GM11168 (cell line): ENCODE measurements around the gene TREM2.
"Not testable (repeated sequence)": the region's sequence is repeated elsewhere in the genome, so short reads cannot be mapped to it uniquely, and the experiment has no call there.

Source experiments
- in situ Hi-C: fragments of 300-500 bp; cut with MboI; formaldehyde crosslinking; loops from one replicate; pipeline ENCODE4 v1.12.0; 2022; ENCODE audit warnings: low sequenced_read_pairs; ENCODE audit not compliant: unreplicated experiment

Gene TREM2

DNA sequence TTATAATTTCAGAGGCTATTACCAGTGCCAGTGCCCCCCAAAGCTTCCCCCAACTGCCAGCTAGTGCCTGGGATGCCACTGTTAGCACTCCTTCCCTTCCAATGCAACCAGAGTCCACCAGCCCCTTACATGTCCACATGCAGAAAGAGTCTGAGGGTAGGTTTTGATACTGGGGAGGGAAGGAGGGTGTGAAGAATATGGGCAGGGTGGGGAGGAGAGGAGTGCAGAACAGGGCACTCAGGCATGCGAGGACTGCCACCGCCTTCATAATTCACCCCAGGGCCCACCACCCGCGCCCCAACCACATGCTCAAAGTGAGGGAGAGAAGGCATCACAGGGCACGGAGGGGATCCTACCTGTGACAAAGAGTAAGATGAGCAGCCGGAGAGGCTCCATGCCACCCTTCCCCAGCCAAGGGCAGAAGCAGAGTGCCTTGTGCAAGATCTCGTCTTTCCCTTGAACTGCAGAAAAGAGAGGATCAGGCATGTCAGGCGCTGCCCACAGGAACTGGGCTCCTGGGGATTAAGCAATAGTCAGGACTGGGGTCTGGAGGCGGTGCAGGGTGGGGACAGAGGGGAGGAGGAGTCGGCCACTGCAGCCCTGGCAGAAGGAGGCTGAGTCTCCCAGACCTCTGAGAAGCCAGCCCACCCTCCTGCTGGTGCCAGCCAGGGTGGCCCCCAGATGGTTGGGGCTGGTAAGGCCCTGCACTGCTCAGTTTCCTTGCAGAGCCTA lies at the start of gene TREM2:
TSS of gene TREM2 (minus strand) at position 430 of the 732 bp plus-strand sequence. CDS start at position 396, 34 bp downstream.
- in situ Hi-C loops, result no loop called here

DNA sequence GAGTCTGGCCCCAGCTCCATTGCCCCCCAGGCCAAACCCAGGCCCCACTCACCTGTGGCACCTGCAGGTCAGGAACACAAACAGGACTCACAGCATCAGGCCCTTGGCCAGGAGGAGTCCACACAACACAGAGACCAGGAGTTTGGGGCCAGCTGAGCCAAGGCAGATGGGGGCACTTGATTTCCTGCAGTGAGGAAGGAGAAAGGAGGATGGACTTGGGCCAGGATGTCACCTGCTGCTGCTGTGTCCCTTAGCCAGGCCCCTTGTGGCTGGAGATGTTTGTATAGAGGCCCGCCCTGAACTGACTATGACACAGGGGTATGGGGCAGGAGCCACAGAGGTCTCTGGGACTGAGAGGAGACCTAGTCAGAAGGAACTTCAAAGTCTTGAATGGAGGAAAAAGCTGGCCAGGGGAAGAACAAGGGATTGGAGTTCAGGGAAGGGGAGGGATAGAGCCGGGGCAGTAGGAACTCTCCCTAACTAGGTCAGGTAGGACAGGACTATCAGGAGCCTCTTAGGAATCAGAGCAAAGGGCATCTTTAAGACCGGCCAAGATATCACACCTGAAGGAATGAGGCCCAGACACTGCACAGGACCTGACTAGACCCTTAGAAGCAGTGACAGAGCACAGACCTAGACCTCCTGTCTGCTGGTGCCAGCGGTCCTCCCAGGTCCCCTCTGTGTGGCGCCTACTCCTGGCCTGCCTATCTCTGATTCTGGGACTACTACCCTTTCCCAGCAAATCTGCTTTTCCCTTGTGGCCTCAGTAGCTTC lies 46.8 kb upstream of the TREM2 start:
- in situ Hi-C loops, result no loop called here

DNA sequence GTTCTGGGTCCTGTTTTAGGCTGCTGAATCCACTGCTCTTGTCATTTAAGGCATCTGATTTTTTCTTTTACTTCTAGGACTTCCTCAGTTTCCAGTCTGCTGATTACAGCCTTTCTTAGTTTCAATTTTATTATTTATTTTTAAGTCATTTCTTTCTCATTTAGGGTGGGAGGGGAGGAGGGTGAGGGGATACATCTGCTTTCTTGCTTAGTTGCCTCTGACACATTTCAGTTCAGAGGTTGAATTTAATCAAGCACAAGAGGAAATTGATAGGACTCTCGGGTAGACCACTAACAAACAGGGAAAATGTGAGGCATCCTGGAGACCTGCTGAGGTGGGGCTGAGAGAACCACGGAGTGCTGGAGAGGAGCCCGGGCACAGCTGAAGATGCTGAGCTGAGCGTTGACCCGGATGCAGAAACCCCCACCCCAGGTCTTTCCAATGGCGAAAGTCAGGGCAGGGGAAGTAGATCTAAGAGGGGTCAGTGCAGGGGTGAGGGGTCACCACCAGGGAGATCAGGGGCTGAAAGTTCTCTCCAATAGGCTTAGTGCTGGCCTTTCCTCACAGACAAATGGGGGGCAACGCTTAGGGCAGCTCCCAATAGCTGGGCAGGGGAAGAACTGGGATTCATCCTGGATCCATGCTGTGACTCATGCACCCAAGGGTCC lies 45.7 kb upstream of the TREM2 start:
- in situ Hi-C loops, result no loop called here

DNA sequence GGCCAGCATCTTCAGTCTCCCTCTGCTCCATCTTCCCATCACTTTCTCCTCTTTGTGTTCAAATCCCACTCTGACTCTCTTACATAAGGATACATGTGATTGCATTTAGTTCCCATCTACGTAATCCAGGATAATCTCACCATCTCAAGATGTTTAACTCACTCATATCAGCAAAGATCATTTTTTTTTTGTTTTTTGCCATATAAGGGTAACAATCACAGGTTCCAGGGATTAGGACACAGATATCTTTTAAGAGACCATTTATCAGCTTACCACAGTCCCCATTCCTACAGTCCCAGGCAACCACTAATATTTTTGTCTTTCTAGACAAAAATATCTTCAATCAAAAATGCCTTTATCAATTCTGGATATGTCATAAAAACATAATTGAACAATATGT lies 41.2 kb upstream of the TREM2 start:
- in situ Hi-C loops, result no loop called here

DNA sequence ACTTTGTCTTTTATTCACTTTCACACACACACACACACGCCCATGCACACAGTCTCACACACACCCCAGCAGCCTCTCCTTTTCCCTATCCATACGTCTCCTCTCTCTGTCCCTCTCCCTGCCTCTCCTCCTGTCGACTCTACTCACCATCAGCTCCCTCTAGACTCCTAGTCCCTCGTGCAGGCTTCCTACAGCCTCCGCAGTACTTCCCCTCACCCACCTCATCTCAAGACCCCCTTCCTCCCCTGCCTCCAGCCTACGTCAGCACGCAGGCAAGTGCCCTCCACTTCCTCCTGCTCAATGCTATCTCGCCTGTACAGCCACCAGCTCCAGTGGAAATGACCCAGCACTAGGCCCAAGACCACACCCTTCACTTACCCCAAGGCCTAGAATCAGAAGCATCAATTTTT lies 38.9 kb upstream of the TREM2 start:
- in situ Hi-C loops, result no loop called here

DNA sequence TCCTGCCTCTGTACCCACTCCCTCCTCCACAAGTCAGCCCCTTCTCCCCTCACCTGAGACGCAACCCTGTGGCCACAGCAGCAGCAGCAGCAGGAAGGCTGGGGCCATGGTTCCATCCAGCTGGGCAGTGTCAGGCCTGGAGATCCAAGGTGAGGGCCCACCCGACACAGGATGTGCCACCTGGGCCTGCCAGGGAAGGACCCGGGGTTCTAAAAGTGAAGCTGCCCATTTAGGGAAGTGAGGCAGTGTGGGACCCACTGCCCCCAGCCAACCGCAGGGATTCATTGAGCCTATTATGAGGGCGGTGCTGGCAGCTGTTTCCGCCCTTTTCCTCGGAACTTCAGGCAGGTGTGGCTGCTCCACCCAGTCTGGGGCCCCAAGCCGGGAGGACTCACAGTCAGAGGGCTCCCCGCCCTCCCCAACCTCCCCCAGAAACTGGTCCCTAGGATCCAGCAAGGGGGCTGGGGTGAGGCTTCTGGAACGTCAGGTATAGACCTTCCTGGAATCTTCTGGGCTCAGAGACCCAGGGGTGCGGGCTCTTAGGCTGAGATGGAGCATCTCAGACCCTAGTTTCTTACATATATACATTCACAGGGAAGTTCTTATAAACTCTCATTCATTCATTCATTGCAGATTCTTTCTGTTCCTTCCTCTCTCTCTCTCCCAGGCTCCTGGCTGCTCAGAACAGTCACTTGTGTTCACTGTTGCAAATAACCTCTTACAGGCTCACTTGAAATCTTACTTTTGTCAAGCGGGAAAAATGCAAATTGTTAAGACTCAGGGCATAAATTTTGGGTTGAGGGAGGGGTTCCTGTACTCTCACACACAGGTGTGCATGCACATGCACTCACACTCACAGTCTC lies 38.2 kb upstream of the TREM2 start, which contains the start of gene TREML2:
TSS of gene TREML2 (minus strand) at position 249 of the 863 bp plus-strand sequence. CDS start at position 108, 141 bp downstream.
- in situ Hi-C loops, result no loop called here

DNA sequence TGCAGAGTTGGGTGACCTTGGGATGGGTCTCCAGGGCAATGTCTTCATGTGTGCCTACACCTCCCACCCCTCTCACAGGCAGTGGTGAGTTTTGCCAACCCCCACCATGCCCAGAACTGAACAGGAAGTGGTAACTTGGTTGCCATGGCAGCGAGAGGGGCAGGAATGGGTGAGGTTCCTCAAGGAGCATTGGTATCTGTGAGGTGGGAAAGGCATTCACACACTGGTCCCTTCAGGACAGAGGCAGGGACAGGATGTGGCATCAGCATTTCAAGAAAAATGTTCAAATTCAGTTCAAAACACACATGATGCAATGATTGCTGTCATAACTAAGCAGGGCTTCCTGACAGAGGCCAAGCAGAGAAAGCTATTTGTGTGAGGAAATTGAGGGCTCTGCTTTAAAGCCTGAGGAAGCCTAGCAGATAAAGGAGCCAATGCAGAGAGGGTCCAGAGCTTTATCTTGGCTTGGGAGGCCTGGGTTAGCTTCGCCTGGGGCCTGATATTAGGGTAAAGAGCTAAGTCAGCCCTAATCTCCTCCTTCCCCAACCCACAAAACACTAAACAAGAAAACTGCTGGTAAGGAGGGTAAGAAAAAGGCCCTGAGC lies 37.5 kb upstream of the TREM2 start:
- in situ Hi-C loops, result no loop called here

DNA sequence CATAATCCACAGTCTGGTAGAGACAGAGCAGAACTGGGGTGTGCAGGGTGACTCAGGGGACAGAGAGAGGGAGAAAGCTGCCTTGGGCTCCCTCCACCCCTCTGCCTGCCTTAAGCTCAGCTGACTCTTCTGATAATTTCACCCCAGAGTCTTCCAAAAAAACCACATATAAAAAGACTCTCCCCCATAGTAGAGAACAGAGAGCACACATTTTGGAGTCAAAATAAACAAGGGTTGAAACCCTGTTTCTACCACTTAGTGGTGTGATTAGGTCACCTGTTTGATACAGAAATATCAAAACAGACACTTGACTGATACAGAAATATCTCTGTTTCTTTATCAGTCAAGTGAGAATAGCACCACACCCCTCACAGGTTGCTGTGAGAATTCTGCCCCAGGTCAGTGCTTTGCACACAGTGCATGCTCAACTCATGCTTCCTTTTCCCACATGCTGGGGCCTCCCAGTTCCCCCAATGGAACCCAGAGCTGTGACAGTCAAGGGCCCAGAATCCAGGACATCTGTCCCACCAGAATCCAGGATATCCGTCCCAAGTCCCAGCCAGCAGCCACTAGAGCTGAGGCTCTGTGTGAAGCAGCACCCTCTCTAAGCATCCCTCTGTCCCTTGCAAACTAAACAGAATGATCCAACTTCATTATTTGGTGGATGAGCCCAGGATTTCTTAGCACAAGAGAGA lies 36.8 kb upstream of the TREM2 start:
- in situ Hi-C loops, result no loop called here

DNA sequence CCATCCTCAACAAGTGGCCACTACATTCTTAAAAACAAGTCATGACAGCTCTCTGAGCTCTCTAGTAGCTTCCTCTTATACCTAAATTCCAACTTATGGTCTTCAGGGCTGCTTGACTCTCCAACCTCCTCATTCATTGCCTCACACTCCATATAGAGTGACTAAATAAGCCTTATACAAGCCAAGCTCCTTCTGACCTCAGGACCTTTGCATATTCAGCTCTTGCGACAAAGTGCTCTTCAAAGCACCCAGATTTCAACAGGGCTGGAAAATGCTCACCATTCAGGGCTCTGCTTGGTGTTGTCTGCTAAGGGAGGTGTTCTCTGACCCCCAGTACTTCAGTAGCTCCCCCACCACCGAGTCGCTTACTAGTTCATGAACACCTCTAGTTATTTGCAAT lies 34.3 kb upstream of the TREM2 start:
- in situ Hi-C loops, result no loop called here

DNA sequence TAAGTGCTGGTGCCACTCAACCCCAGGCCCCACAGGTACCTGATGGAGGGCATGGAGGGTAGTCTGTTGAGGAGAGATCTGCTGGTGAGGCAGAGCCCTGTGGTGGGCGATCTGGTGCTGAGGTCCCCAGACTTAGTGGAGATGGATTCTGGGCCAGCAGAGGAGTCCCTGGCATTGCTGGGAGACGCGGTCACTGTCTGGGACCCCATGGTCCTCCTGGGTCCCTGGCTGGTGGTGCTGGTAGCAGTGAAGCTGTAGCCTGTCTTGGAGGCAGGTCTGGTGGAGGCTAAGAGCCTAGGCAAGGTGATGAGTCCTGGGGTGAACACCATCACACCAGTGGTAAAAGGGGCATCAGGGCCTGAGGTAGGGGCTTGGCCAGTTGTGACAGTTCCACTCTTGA lies 31.5 kb upstream of the TREM2 start:
- in situ Hi-C loops, result no loop called here

DNA sequence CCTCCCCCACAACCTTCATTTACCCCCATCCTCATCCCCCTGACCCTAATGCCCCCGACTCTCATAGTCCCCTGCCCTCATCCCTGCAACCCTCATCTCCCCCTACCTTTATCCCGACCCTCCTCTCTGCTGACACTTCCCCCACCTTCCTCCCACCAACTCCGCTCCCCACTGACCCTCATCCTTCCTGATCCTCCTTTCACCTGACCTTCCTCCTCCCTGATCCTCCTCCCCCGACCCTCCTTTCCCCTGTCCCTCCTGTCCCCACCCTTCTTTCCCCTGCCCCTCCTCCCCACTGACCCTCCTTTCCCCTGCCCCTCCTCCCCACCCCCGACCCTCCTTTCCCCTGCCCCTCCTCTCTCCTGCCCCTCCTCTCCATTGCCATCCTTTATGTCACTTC lies 31.0 kb upstream of the TREM2 start:
- in situ Hi-C loops, result no loop called here

DNA sequence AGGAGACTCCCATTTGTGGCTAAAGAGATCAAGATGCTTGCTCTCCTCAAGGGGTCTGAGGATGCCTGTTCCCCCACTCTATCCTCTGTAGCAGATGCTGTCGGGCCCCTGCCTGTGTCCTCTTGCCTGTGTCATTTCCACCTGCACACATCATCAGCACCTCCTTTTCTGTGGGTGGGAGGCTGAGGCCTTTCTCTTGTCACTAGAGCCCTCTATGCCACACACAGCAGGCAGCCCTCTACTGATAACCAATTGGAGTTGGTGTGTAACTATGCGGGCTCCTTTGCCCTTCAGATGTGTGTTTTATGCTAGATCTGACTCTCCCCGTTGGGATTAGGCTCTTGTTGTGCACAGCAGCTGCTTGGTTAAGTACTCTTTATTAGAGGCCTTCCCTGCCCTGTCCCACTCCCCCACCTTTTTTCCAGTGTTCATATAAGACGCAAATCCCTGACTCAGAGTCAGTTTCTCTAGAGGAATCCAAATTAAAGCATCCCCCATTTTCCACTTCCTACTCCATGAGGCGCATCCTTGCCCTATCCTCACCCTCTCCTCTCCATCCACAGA lies 30.3 kb upstream of the TREM2 start:
- in situ Hi-C loops, result no loop called here

DNA sequence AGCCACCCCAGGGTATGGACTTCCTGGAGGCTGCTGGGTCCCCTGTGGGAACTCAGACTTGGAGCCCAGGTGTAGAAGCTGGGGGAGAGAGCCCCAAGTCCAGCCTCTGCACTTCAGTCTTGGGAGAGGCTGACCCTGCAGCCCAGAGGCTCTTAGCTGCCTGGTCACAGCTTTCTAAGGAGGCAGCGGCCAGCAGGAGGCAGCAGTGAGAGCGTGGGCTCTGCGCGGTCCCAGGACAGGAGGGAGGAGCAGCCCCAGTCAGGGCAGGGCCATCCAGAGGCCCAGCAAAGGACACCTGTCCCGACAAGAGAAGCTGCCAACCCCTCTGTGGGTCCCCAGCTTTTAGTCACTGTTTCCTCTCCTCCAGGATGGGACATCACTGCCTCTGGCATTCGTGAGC lies 28.7 kb upstream of the TREM2 start:
- in situ Hi-C loops, result no loop called here

DNA sequence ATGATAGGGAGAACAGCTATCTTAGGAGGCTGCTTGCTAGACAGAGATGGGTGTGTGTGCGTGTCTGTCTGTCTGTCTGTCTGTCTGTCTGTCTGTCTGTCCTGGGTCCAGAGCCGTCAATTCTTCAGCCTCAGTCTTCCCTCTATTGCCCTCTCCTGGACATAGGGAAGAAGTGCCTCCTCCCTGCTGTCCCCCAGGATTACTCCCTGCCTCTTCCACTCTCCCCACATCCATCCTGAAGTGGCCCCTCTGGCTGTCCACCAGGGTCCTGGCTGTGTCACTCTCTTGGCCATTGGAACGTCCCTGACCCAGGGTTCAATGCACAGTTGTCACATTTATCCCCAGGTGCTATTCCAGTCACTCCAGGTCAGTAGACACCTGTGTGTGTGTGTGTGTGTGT lies 27.9 kb upstream of the TREM2 start:
- in situ Hi-C loops, result no loop called here

DNA sequence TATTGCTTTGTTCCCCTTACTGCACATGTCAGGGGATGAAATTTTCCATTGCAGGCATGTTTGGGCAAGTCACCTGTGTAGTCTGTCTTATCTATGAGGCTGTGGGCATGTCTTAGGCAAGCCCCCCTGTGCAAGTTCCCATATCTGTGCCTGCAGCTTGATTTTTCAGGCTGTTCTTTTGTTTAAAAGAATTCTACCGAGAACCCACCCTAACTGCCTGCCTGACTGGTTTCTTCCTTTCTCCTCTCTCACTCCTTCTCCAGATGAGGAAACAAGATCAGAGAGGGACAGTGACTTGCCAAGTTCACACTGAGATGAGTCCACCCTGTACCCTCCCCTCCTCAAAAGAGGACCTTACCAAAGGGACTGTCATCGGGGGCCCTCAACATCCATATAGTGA lies 27.1 kb upstream of the TREM2 start:
- in situ Hi-C loops, result no loop called here

DNA sequence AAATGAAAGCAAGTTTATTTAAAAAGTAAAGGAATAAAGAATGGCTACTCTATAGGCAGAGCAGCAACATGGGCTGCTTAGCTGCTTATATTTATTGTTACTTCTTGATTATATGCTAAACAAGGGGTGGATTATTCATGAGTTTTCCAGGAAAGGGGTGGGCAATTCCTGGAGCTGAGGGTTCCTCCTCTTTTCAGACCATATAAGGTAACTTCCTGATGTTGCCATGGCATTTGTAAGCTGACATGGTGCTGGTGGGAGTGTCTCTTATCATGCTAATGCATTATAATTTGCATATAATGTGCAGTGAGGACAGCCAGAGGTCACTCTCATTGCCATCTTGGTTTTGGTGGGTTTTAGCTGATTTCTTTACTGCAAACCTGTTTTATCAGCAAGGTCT lies 26.1 kb upstream of the TREM2 start:
- in situ Hi-C loops, result not testable (repeated sequence)

DNA sequence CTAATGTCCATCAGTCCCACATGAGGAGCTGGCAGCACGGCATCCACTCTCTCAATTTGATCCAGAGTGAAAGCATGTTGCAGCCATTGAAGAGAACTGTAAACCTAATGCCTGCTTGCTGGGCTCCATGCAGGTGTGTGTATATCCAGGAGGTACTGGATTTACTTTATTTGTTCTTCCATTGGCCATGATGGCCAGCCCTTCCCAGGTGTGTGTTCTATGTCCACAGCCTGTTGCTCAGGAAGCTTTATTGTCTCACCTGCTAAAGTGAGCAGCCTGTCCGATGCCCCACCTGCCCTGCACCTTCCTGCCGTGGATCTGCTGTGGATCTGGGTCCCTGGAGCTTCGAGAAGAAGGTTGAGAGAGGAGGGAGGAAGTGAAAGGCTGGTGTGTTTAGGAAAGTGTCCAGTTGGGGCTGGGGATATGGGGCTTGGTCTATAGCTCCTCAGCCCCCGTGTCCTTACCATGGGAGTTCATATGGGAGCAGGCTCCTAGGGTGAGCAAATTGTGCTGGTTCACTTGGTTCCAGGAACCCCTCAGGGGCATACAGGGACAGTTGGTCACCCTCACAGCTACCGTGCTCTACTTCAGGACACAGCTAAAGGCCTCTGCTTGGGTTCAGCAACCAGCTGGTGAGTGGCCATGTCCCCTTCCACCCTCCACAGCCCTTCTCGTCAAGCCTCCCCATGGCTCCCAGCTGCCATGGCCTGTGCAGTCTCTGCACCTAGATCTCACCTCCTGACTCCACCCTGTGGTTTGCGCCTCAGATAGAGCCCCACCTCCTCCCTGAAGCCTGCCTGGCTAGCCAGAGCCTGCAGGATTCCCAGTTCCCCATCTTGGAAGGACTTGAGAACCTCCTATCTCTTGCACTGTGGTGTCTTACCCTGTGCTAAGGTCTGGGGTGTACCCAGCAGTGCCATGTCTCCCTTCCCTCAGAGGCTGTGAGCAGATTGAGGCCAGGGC lies 25.3 kb upstream of the TREM2 start:
- in situ Hi-C loops, result no loop called here

DNA sequence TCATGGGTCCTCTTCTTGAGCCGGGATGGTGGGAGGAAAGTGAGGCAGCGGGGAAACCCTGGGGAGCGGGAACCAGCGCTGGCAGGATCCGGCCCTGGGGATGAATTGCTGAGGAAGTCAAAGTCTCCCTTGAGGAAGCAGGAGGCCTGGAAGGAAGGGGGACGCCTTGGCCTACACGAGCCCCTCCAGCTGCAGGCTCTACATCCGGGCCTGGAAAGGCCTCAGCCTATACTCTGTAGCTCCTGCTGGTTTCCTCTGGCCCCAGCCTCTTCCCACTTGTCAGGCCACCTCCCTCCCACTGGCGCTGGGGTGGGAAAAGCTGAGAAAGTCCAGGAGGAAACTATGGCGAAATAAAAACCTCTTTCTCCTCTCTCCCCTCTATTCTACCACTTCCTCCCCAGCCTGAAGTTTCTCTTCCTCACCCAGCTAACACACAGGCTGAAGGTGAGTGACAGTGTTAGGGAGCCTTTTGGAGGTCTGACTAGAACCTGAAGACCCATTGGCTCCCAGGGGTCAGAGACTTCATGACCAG lies 23.2 kb upstream of the TREM2 start:
- in situ Hi-C loops, result no loop called here
